SU-DHL-6 (cell line): ENCODE results near the gene JHY.

Source experiments
- H2AFZ ChIP-seq: fragments of 200-600 bp; sonication (generic); 2 replicates; pipeline ENCODE4 v1.6.1; 2014; ENCODE audit warnings: low read depth, mild to moderate bottlenecking, moderate library complexity, mixed read lengths, antibody characterized with exemption, low read length; ENCODE audit not compliant: severe bottlenecking
- H3F3A ChIP-seq: fragments of 200-600 bp; shearing (Covaris generic); 2 replicates; pipeline ENCODE4 v1.6.0; 2016; ENCODE audit warnings: antibody characterized with exemption, mild to moderate bottlenecking; ENCODE audit not compliant: insufficient read depth
- H3K27ac ChIP-seq: fragments of 200-600 bp; sonication (generic); 2 replicates; pipeline ENCODE4 v1.5.1; 2016; ENCODE audit warnings: low read depth, mild to moderate bottlenecking, low read length, moderate library complexity, mixed read lengths
- H3K27me3 ChIP-seq: fragments of 200-600 bp; sonication (generic), shearing (Covaris generic); 2 replicates; pipeline ENCODE4 v1.6.0; 2014; ENCODE audit warnings: mild to moderate bottlenecking, low read length
- H3K36me3 ChIP-seq: fragments of 200-600 bp; sonication (generic); 2 replicates; pipeline ENCODE4 v1.6.1; 2014; ENCODE audit warnings: mild to moderate bottlenecking, low read length, mixed read lengths
- H3K4me2 ChIP-seq: fragments of 300-600, 200-600 bp; shearing (Covaris generic), sonication (generic); 2 replicates; pipeline ENCODE4 v1.6.0; 2014; ENCODE audit warnings: low read length, low read depth, mild to moderate bottlenecking; ENCODE audit not compliant: poor library complexity, severe bottlenecking
- H3K4me3 ChIP-seq: fragments of 200-600 bp; sonication (generic); 2 replicates; pipeline ENCODE4 v1.5.1; 2014; ENCODE audit warnings: antibody characterized with exemption, low read length, mild to moderate bottlenecking, mixed read lengths; ENCODE audit not compliant: insufficient read depth, poor library complexity, severe bottlenecking
- H3K79me2 ChIP-seq: fragments of 200-600 bp; sonication (generic); 2 replicates; pipeline ENCODE4 v1.6.1; 2014; ENCODE audit warnings: mild to moderate bottlenecking, low read length, moderate library complexity; ENCODE audit not compliant: insufficient read depth
- H3K9ac ChIP-seq: fragments of 200-600 bp; sonication (generic); 2 replicates; pipeline ENCODE4 v1.7.0; 2014; ENCODE audit warnings: mild to moderate bottlenecking, low read length
- H3K9me2 ChIP-seq: fragments of 200-600 bp; sonication (generic); replicated peaks from 2 replicates; pipeline ENCODE4 v1.6.1; 2014; ENCODE audit warnings: low read length; ENCODE audit not compliant: insufficient read depth
- H3K9me3 ChIP-seq: fragments of 200-600 bp; sonication (generic); 2 replicates; pipeline ENCODE4 v1.6.1; 2014; ENCODE audit warnings: low read length, mixed read lengths; ENCODE audit not compliant: insufficient read depth
- H4K20me1 ChIP-seq: fragments of 200-600 bp; sonication (generic); 2 replicates; pipeline ENCODE4 v1.6.1; 2014; ENCODE audit warnings: low read depth, mild to moderate bottlenecking, antibody characterized with exemption, low read length, moderate library complexity, mixed read lengths
- CTCF ChIP-seq: fragments of 200-600 bp; sonication (generic); IDR thresholded peaks from one replicate; pipeline ENCODE4 v1.5.1; 2017; ENCODE audit warnings: antibody characterized with exemption, mild to moderate bottlenecking, low read length, moderate library complexity; ENCODE audit not compliant: insufficient read depth, poor library complexity, severe bottlenecking
- EZH2phosphoT487 ChIP-seq: fragments of 200-600 bp; sonication (generic), shearing (Covaris generic); conservative IDR thresholded peaks from 2 replicates; pipeline ENCODE4 v1.6.1; 2018; ENCODE audit warnings: mild to moderate bottlenecking, antibody characterized with exemption, low read length, moderate library complexity, mixed read lengths

JHY gene

DNA sequence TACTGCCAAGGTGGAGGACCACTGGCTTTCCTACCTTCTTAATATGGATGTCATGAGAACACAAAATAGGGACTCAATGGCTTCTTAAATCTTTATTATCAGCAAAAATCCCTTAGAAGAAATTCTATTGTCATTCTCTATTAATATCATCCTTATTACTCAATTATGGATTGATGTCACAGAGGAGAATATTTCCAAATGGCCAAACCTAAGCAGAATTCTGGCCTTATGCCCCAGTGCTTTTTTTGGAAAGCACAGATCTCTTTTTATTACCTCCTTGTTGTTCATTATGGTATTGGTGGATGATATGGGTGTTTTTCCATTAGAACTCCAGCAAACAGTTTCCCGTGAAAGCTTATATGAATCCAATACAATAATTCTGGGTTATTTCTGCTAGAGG lies 34.4 kb upstream of the JHY start:
- Histone ChIP-seq H3K4me2 (no peak overlapping the region), H3F3A (no peaks in the 10 kb centered on the region), H3K27ac (no peak overlapping the region), H3K27me3 (no peaks in the 10 kb centered on the region), H3K9ac (no peak overlapping the region), H3K79me2 (no peaks in the 10 kb centered on the region), H2AFZ (no peak overlapping the region), H3K9me3 (no peaks in the 10 kb centered on the region), H4K20me1 (no peaks in the 10 kb centered on the region), H3K4me3 (no peak overlapping the region), H3K36me3 (no peaks in the 10 kb centered on the region), H3K9me2 (no peaks in the 10 kb centered on the region)
- no peak for TF ChIP-seq EZH2phosphoT487
- TF ChIP-seq CTCF, result no peak

DNA sequence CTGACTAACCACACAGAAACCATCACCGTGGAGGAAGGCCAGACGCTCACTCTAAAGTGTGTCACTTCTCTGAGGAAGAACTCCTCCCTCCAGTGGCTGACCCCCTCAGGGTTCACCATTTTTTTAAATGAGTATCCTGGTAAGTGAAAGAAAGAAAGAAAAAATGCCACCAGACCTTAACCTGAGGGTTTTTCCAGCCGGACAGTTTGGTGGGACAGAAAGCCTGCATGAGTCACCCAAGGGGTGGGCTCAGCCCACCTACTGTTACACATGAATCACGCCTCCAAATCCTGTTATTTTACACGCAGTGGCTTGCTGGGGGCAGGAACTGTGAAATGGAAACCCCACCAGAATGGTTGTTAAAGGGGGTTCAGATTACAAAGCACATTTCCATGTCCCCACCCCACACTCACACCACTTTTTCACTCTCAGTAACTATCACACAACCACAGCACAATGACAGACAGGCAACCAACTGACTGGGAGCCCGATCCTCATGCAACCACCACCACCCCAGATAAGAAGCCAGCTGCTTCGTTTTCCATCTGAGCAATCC lies 32.4 kb upstream of the JHY start:
- Histone ChIP-seq H4K20me1 (no peaks in the 10 kb centered on the region), H3F3A (no peaks in the 10 kb centered on the region), H3K27me3 (no peaks in the 10 kb centered on the region), H3K4me2 (no peak overlapping the region), H2AFZ (no peak overlapping the region), H3K4me3 (no peak overlapping the region), H3K9me3 (no peaks in the 10 kb centered on the region), H3K36me3 (no peaks in the 10 kb centered on the region), H3K79me2 (no peaks in the 10 kb centered on the region), H3K27ac (no peak overlapping the region), H3K9ac (no peak overlapping the region), H3K9me2 (no peaks in the 10 kb centered on the region)
- TF ChIP-seq CTCF, result no peak
- TF ChIP-seq EZH2phosphoT487, result no peak

DNA sequence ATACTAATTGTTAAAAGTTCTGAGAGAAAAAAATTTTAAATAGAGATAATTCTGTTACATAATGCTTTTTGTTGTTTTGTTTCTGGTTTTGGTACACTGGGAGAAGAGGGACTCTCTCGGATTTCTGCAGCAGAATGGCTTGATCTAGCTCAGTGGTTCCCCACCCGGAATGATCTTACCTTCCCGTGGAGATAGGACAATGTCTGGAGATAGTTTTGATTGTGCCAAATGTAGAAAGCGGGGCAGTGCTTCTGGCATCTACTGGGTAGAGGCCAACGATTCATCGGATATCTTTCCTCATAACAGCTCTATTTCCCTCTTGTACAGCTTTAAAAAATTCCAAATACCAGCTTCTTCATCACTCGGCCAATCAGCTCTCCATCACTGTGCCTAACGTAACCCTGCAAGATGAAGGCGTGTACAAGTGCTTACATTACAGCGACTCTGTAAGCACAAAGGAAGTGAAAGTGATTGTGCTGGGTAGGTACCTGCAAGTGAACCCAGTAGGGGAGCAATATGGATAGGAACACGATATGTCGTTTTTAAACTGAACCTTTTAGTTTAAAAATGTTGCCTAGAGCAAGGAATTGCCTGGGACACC lies 31.1 kb upstream of the JHY start:
- Histone ChIP-seq H3K4me2 (no peak overlapping the region), H3K27me3 (no peaks in the 10 kb centered on the region), H3K9me3 (no peaks in the 10 kb centered on the region), H3K4me3 (no peak overlapping the region), H4K20me1 (no peaks in the 10 kb centered on the region), H3K27ac (no peak overlapping the region), H2AFZ (no peak overlapping the region), H3F3A (no peaks in the 10 kb centered on the region), H3K9ac (no peak overlapping the region), H3K9me2 (no peaks in the 10 kb centered on the region), H3K79me2 (no peaks in the 10 kb centered on the region), H3K36me3 (no peaks in the 10 kb centered on the region)
- TF ChIP-seq EZH2phosphoT487 (no peak), CTCF (no peak)
